Calu3 (cell line): ENCODE measurements around the gene ALK. TPM values are rescaled to one million over a fixed set of nuclear protein-coding genes. Genes with fewer than 3 reads are reported as not detected.
"Not testable (repeated sequence)": the region's sequence is repeated elsewhere in the genome, so short reads cannot be mapped to it uniquely, and the experiment has no call there.

Experiments used
- BruUV-seq: library from RNA; stranded (reverse); fragments of 400-500 nt; replicated peaks from 2 replicates; lab custom pipeline; 2021; lab: Mats Ljungman, UMichigan
- CTCF ChIA-PET: fragments of 300-600 bp; sonication (Branson Sonifier 250); formaldehyde crosslinking; loops from one replicate; lab custom pipeline; 2022; ENCODE audit warnings: antibody characterized with exemption; lab: Charles Lee
- DNase-seq: peaks from one replicate; pipeline ENCODE4 v3.0.0; 2022
- H3K27ac Mint-ChIP-seq: one replicate; pipeline ENCODE4 v1.8.0; 2022; ENCODE audit warnings: mixed read lengths; ENCODE audit not compliant: unreplicated experiment
- H3K27me3 Mint-ChIP-seq: one replicate; pipeline ENCODE4 v1.8.0; 2022; ENCODE audit warnings: mixed read lengths; ENCODE audit not compliant: unreplicated experiment
- H3K36me3 Mint-ChIP-seq: one replicate; pipeline ENCODE4 v1.8.0; 2022; ENCODE audit warnings: mild to moderate bottlenecking, moderate library complexity, mixed read lengths; ENCODE audit not compliant: insufficient read depth, unreplicated experiment
- H3K4me1 Mint-ChIP-seq: one replicate; pipeline ENCODE4 v1.8.0; 2022; ENCODE audit warnings: mild to moderate bottlenecking, low read depth, mixed read lengths; ENCODE audit not compliant: unreplicated experiment
- H3K4me3 Mint-ChIP-seq: one replicate; pipeline ENCODE4 v1.8.0; 2022; ENCODE audit warnings: mild to moderate bottlenecking, low read depth, moderate library complexity, mixed read lengths; ENCODE audit not compliant: unreplicated experiment
- H3K9me3 Mint-ChIP-seq: one replicate; pipeline ENCODE4 v1.8.0; 2022; ENCODE audit warnings: low read depth, mixed read lengths; ENCODE audit not compliant: unreplicated experiment
- CTCF ChIP-seq: fragments of 200-600 bp; IDR thresholded peaks from one replicate; pipeline ENCODE4 v1.8.0; 2022; ENCODE audit warnings: antibody characterized with exemption; ENCODE audit not compliant: unreplicated experiment
- intact Hi-C: fragments of 100-400 bp; cut with micrococcal nuclease; formaldehyde crosslinking; loops from one replicate; pipeline ENCODE4 v1.10.0; 2022; ENCODE audit not compliant: unreplicated experiment
- total RNA-seq: library from RNA; stranded (reverse); gene quantifications from 2 replicates; pipeline ENCODE4 v1.2.3, GENCODE V29; 2022

Gene ALK
- total RNA-seq, 1 experiment from 2014 or later: not detected

- H3K27ac Mint-ChIP-seq: no peak overlapping the region
- H3K4me1 Mint-ChIP-seq: no peaks in the 10 kb centered on the region
- peaks cover 74% of the 10 kb centered on the region for H3K27me3 Mint-ChIP-seq
- no peak for TF ChIP-seq CTCF
- no peak for DNase-seq
- intact Hi-C loops: no loop called here
- CTCF ChIA-PET: no interaction called here
- no peaks in the 10 kb centered on the region for H3K9me3 Mint-ChIP-seq
- no peaks in the 10 kb centered on the region for H3K36me3 Mint-ChIP-seq
- H3K4me3 Mint-ChIP-seq: no peak overlapping the region
- no TSS peak for BruUV-seq
These were observed 89.8 kb downstream of the ALK start for GRCh38 chr2:29831560-29831959.

- no peak for DNase-seq
These were observed 91.5 kb downstream of the ALK start for GRCh38 chr2:29829841-29830240.

GRCh38 chr2:29824145-29824544 lies 97.2 kb downstream of the ALK start:
- H3K4me3 Mint-ChIP-seq, DNase-seq, H3K9me3 Mint-ChIP-seq, H3K4me1 Mint-ChIP-seq, H3K27ac Mint-ChIP-seq, BruUV-seq, H3K36me3 Mint-ChIP-seq, intact Hi-C loops: not testable (repeated sequence)
- peak; percentile 27 for TF ChIP-seq CTCF
- peaks cover 65% of the 10 kb centered on the region for H3K27me3 Mint-ChIP-seq
- CTCF ChIA-PET: interaction anchor here (0.7 kb wide), 1 partner anchor 179 kb away, joined by 3 read pairs; no protein-coding TSS in a partner anchor

More at GRCh38 chr2:29829841-29830240, 91.5 kb downstream of the ALK start:
- peaks cover 74% of the 10 kb centered on the region for H3K27me3 Mint-ChIP-seq
- CTCF ChIA-PET: no interaction called here
- BruUV-seq: no TSS peak
- TF ChIP-seq CTCF: no peak
- H3K36me3 Mint-ChIP-seq: no peaks in the 10 kb centered on the region
- H3K4me3 Mint-ChIP-seq: no peak overlapping the region
- intact Hi-C loops: no loop called here
- no peaks in the 10 kb centered on the region for H3K4me1 Mint-ChIP-seq
- no peaks in the 10 kb centered on the region for H3K9me3 Mint-ChIP-seq
- no peak overlapping the region for H3K27ac Mint-ChIP-seq

- no TSS peak for BruUV-seq
- CTCF ChIA-PET: no interaction called here
These were observed 99.8 kb downstream of the ALK start for GRCh38 chr2:29821591-29821990.

More at GRCh38 chr2:29821591-29821990, 99.8 kb downstream of the ALK start:
- TF ChIP-seq CTCF: no peak
- intact Hi-C loops: no loop called here
- H3K27ac Mint-ChIP-seq: no peak overlapping the region
- H3K27me3 Mint-ChIP-seq: peaks cover 68% of the 10 kb centered on the region
- no peak for DNase-seq
- no peaks in the 10 kb centered on the region for H3K9me3 Mint-ChIP-seq
- no peak overlapping the region for H3K4me3 Mint-ChIP-seq
- H3K36me3 Mint-ChIP-seq: no peaks in the 10 kb centered on the region
- H3K4me1 Mint-ChIP-seq: no peaks in the 10 kb centered on the region
